Activated CD8-positive, alpha-beta T cell treated with anti-CD3 and anti-CD28 coated beads for 36 hours (primary cell): ENCODE measurements around the gene STRN. TPM values are rescaled to one million over a fixed set of nuclear protein-coding genes. Genes with fewer than 3 reads are reported as not detected.

Experiments used
- ATAC-seq: fragments of 200-7000 bp; cut with Tn5 transposase; one replicate; pipeline ENCODE4 v1.10.0; 2021; ENCODE audit warnings: mild to moderate bottlenecking, moderate library complexity
- CTCF ChIA-PET: fragments of 350-600 bp; sonication (Branson Sonifier 250); formaldehyde crosslinking; loops from one replicate; lab custom pipeline; 2021; ENCODE audit warnings: antibody characterized with exemption; lab: Charles Lee
- POLR2A ChIA-PET: fragments of 350-600 bp; sonication (Branson Sonifier 250); formaldehyde crosslinking; loops from one replicate; lab custom pipeline; 2021; ENCODE audit warnings: antibody characterized with exemption; lab: Charles Lee
- DNase-seq: peaks from one replicate; pipeline ENCODE4 v3.0.0-alpha.2; 2020
- H3K27ac Mint-ChIP-seq: one replicate; pipeline ENCODE4 v1.8.0; 2021; ENCODE audit warnings: mild to moderate bottlenecking, mixed read lengths
- H3K27me3 Mint-ChIP-seq: one replicate; pipeline ENCODE4 v1.8.0; 2021; ENCODE audit warnings: mixed read lengths
- H3K36me3 Mint-ChIP-seq: one replicate; pipeline ENCODE4 v1.8.0; 2021; ENCODE audit warnings: low read depth, mixed read lengths
- H3K4me1 Mint-ChIP-seq: one replicate; pipeline ENCODE4 v1.8.0; 2021; ENCODE audit warnings: low read depth, mixed read lengths
- H3K4me3 Mint-ChIP-seq: one replicate; pipeline ENCODE4 v1.8.0; 2021; ENCODE audit warnings: mild to moderate bottlenecking, moderate library complexity, mixed read lengths
- H3K9me3 Mint-ChIP-seq: one replicate; pipeline ENCODE4 v1.8.0; 2021; ENCODE audit warnings: mixed read lengths
- CTCF ChIP-seq: fragments of 200-600 bp; IDR thresholded peaks from one replicate; pipeline ENCODE4 v1.8.0; 2022; ENCODE audit warnings: antibody characterized with exemption, mild to moderate bottlenecking
- intact Hi-C: fragments of 100-400 bp; cut with micrococcal nuclease; formaldehyde crosslinking; loops from one replicate; pipeline ENCODE4 v1.10.0; 2022
- total RNA-seq, 2 experiments: library from RNA; stranded (reverse); gene quantifications; one replicate each; pipeline ENCODE4 v1.2.3, GENCODE V29; 2021

Gene STRN
- total RNA-seq, 2 experiments from 2014 or later, result 24.0 to 25.9 TPM

DNA sequence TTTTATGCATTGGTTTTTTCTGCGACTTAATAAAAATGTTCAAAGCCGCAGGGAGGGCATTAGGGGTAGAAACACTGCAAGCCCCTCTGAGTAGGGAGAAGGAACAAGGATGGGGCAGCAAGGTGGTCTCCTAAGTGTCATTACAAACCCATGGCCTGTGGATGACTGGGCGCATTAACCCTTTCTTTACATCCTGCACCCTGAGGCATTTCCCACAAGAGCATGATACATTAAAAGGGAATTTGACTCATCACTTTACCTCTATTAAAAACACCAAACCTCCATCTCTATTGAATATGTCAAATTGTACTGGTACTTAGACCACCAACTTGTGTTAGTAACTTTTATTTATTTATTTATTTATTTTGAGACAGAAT, 157.3 kb downstream of the STRN start:
- POLR2A ChIA-PET, result no interaction called here
- H3K9me3 Mint-ChIP-seq, result no peaks in the 10 kb centered on the region
- H3K4me1 Mint-ChIP-seq, result no peaks in the 10 kb centered on the region
- H3K27ac Mint-ChIP-seq, result no peak overlapping the region
- H3K27me3 Mint-ChIP-seq, result no peaks in the 10 kb centered on the region
- H3K4me3 Mint-ChIP-seq, result no peak overlapping the region
- CTCF ChIA-PET, result no interaction called here
- no peak for DNase-seq
- intact Hi-C loops, result no loop called here
- no peaks in the 10 kb centered on the region for H3K36me3 Mint-ChIP-seq
- no peak for TF ChIP-seq CTCF
- no peak for ATAC-seq

DNA sequence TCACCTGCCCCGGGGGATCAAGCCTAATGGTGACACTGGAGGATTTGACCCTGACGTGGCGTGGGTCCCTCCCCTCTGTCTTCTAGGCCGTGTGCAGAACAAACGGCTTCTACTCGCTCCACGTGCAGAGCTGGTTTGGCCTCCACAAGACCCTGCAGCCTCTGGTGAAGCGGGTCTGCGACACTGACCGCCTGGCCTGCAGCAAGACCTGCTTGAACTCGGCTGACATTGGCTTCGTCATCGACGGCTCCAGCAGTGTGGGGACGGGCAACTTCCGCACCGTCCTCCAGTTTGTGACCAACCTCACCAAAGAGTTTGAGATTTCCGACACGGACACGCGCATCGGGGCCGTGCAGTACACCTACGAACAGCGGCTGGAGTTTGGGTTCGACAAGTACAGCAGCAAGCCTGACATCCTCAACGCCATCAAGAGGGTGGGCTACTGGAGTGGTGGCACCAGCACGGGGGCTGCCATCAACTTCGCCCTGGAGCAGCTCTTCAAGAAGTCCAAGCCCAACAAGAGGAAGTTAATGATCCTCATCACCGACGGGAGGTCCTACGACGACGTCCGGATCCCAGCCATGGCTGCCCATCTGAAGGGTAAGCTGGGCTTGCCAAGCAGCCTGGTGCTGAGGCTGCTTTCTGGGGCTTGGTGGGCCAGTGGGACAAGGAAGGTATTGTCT, 157.8 kb downstream of the STRN start:
- Mint-ChIP-seq H3K4me1 (no peaks in the 10 kb centered on the region), H3K9me3 (no peaks in the 10 kb centered on the region), H3K27me3 (no peaks in the 10 kb centered on the region), H3K27ac (no peak overlapping the region), H3K36me3 (no peaks in the 10 kb centered on the region), H3K4me3 (no peak overlapping the region)
- intact Hi-C loops, result no loop called here
- ChIA-PET CTCF (interaction anchor here (3.0 kb wide), 1 partner anchor 23 kb away, joined by 16 read pairs; no protein-coding TSS in a partner anchor), POLR2A (no interaction called here)
- no peak for DNase-seq
- no peak for ATAC-seq
- TF ChIP-seq CTCF, result no peak

- TF ChIP-seq CTCF, result no peak
- H3K27ac Mint-ChIP-seq, result no peak overlapping the region
- H3K9me3 Mint-ChIP-seq, result no peaks in the 10 kb centered on the region
- intact Hi-C loops, result no loop called here
- POLR2A ChIA-PET, result no interaction called here
- H3K4me3 Mint-ChIP-seq, result no peak overlapping the region
- ATAC-seq (no peak), DNase-seq (no peak)
- H3K4me1 Mint-ChIP-seq, result no peaks in the 10 kb centered on the region
- no peaks in the 10 kb centered on the region for H3K36me3 Mint-ChIP-seq
- no peaks in the 10 kb centered on the region for H3K27me3 Mint-ChIP-seq
- CTCF ChIA-PET, result interaction anchor here (3.0 kb wide), 1 partner anchor 22 kb away, joined by 16 read pairs; no protein-coding TSS in a partner anchor
These were observed 159.0 kb downstream of the STRN start for GRCh38 chr2:36807223-36807886.

- Mint-ChIP-seq H3K27me3 (peaks cover 2% of the 10 kb centered on the region), H3K27ac (no peak overlapping the region), H3K9me3 (no peaks in the 10 kb centered on the region), H3K36me3 (no peaks in the 10 kb centered on the region), H3K4me3 (no peak overlapping the region), H3K4me1 (no peaks in the 10 kb centered on the region)
- ChIA-PET CTCF (interaction anchor here (1.1 to 3.0 kb wide), 2 partner anchors 17 to 20 kb away, joined by 3 to 16 read pairs; no protein-coding TSS in a partner anchor), POLR2A (no interaction called here)
- intact Hi-C loops, result no loop called here
- no peak for TF ChIP-seq CTCF
- ATAC-seq, result no peak
- DNase-seq, result no peak
These were observed 160.6 kb downstream of the STRN start for GRCh38 chr2:36805635-36806224.

GRCh38 chr2:36802952-36803351, 163.4 kb downstream of the STRN start:
- intact Hi-C loops, result no loop called here
- no peak overlapping the region for H3K27ac Mint-ChIP-seq

More at GRCh38 chr2:36802952-36803351, 163.4 kb downstream of the STRN start:
- ATAC-seq (no peak), DNase-seq (no peak)
- no peak overlapping the region for H3K4me3 Mint-ChIP-seq
- ChIA-PET POLR2A (no interaction called here), CTCF (interaction anchor here (0.7 to 2.7 kb wide), 4 partner anchors 9 to 23 kb away, joined by 4 to 11 read pairs (median 6); no protein-coding TSS in a partner anchor)
- no peak for TF ChIP-seq CTCF
- peaks cover 5% of the 10 kb centered on the region for H3K27me3 Mint-ChIP-seq
- no peaks in the 10 kb centered on the region for H3K9me3 Mint-ChIP-seq
- H3K4me1 Mint-ChIP-seq, result no peaks in the 10 kb centered on the region
- no peaks in the 10 kb centered on the region for H3K36me3 Mint-ChIP-seq
